ENCODE results near the gene SMIM7.

The SMIM7 gene

GRCh38 chr19:16614941-16615340, 45.0 kb downstream of the SMIM7 start:
- Histone ChIP-seq H3K36me3 (ENCODE audit: control insufficient read depth, insufficient read depth, low read length) (no peaks in the 10 kb centered on the region), H3K27me3 (ENCODE audit: control insufficient read depth, insufficient read depth, low read length) (no peaks in the 10 kb centered on the region), H3K9ac (ENCODE audit: low read length) (no peak overlapping the region), H3K27ac (ENCODE audit: low read depth, low read length) (no peak overlapping the region), H3K4me1 (ENCODE audit: control insufficient read depth, insufficient read depth, low read length) (peaks cover 13% of the 10 kb centered on the region), H3K4me3 (ENCODE audit: low read length) (no peak overlapping the region)

GRCh38 chr19:16613841-16614240, 46.1 kb downstream of the SMIM7 start:
- Histone ChIP-seq H3K4me3 (ENCODE audit: low read length) (no peak overlapping the region), H3K36me3 (ENCODE audit: control insufficient read depth, insufficient read depth, low read length) (no peaks in the 10 kb centered on the region), H3K4me1 (ENCODE audit: control insufficient read depth, insufficient read depth, low read length) (peaks cover 8% of the 10 kb centered on the region), H3K27me3 (ENCODE audit: control insufficient read depth, insufficient read depth, low read length) (no peaks in the 10 kb centered on the region), H3K9ac (ENCODE audit: low read length) (no peak overlapping the region), H3K27ac (ENCODE audit: low read depth, low read length) (no peak overlapping the region)

- Histone ChIP-seq H3K27me3 (ENCODE audit: control insufficient read depth, insufficient read depth, low read length) (no peaks in the 10 kb centered on the region), H3K36me3 (ENCODE audit: control insufficient read depth, insufficient read depth, low read length) (no peaks in the 10 kb centered on the region), H3K4me1 (ENCODE audit: control insufficient read depth, insufficient read depth, low read length) (peaks cover 18% of the 10 kb centered on the region), H3K9ac (ENCODE audit: low read length) (no peak overlapping the region), H3K27ac (ENCODE audit: low read depth, low read length) (no peak overlapping the region), H3K4me3 (ENCODE audit: low read length) (no peak overlapping the region)
Observed at GRCh38 chr19:16612636-16613035, 47.3 kb downstream of the SMIM7 start.

- peaks cover 18% of the 10 kb centered on the region for H3K4me1 ChIP-seq (ENCODE audit: control insufficient read depth, insufficient read depth, low read length)
- H3K36me3 ChIP-seq (ENCODE audit: control insufficient read depth, insufficient read depth, low read length), result peaks cover 4% of the 10 kb centered on the region
- no peaks in the 10 kb centered on the region for H3K27me3 ChIP-seq (ENCODE audit: control insufficient read depth, insufficient read depth, low read length)
- H3K27ac ChIP-seq (ENCODE audit: low read depth, low read length), result no peak overlapping the region
- H3K9ac ChIP-seq (ENCODE audit: low read length), result no peak overlapping the region
- no peak overlapping the region for H3K4me3 ChIP-seq (ENCODE audit: low read length)
Observed at GRCh38 chr19:16611121-16611520, 48.8 kb downstream of the SMIM7 start.

GRCh38 chr19:16609511-16610200, 50.3 kb downstream of the SMIM7 start:
- no peak overlapping the region for H3K4me3 ChIP-seq (ENCODE audit: low read length)
- peaks cover 4% of the 10 kb centered on the region for H3K36me3 ChIP-seq (ENCODE audit: control insufficient read depth, insufficient read depth, low read length)
- H3K27me3 ChIP-seq (ENCODE audit: control insufficient read depth, insufficient read depth, low read length), result no peaks in the 10 kb centered on the region
- H3K4me1 ChIP-seq (ENCODE audit: control insufficient read depth, insufficient read depth, low read length), result peaks cover 26% of the 10 kb centered on the region
- no peak overlapping the region for H3K9ac ChIP-seq (ENCODE audit: low read length)
- H3K27ac ChIP-seq (ENCODE audit: low read depth, low read length), result peak overlapping the region; percentile 4

- no peaks in the 10 kb centered on the region for H3K27me3 ChIP-seq (ENCODE audit: control insufficient read depth, insufficient read depth, low read length)
- H3K27ac ChIP-seq (ENCODE audit: low read depth, low read length), result peak overlapping the region; percentile 93
- H3K4me3 ChIP-seq (ENCODE audit: low read length), result no peak overlapping the region
- peaks cover 26% of the 10 kb centered on the region for H3K4me1 ChIP-seq (ENCODE audit: control insufficient read depth, insufficient read depth, low read length)
- no peak overlapping the region for H3K9ac ChIP-seq (ENCODE audit: low read length)
- peaks cover 4% of the 10 kb centered on the region for H3K36me3 ChIP-seq (ENCODE audit: control insufficient read depth, insufficient read depth, low read length)
Observed at GRCh38 chr19:16608290-16608739, 51.6 kb downstream of the SMIM7 start.

GRCh38 chr19:16607819-16608218, 52.1 kb downstream of the SMIM7 start:
- no peak overlapping the region for H3K4me3 ChIP-seq (ENCODE audit: low read length)
- H3K27ac ChIP-seq (ENCODE audit: low read depth, low read length), result peak overlapping the region; percentile 93
- H3K9ac ChIP-seq (ENCODE audit: low read length), result no peak overlapping the region
- no peaks in the 10 kb centered on the region for H3K27me3 ChIP-seq (ENCODE audit: control insufficient read depth, insufficient read depth, low read length)
- H3K4me1 ChIP-seq (ENCODE audit: control insufficient read depth, insufficient read depth, low read length), result peaks cover 26% of the 10 kb centered on the region
- peaks cover 4% of the 10 kb centered on the region for H3K36me3 ChIP-seq (ENCODE audit: control insufficient read depth, insufficient read depth, low read length)

- H3K9ac ChIP-seq (ENCODE audit: low read length), result no peak overlapping the region
- peaks cover 4% of the 10 kb centered on the region for H3K36me3 ChIP-seq (ENCODE audit: control insufficient read depth, insufficient read depth, low read length)
- no peaks in the 10 kb centered on the region for H3K27me3 ChIP-seq (ENCODE audit: control insufficient read depth, insufficient read depth, low read length)
- H3K4me1 ChIP-seq (ENCODE audit: control insufficient read depth, insufficient read depth, low read length), result peaks cover 24% of the 10 kb centered on the region
- peak overlapping the region; percentile 7 for H3K27ac ChIP-seq (ENCODE audit: low read depth, low read length)
- no peak overlapping the region for H3K4me3 ChIP-seq (ENCODE audit: low read length)
Observed at GRCh38 chr19:16605553-16605994, 54.4 kb downstream of the SMIM7 start.

- Histone ChIP-seq H3K36me3 (ENCODE audit: control insufficient read depth, insufficient read depth, low read length) (peaks cover 4% of the 10 kb centered on the region), H3K4me1 (ENCODE audit: control insufficient read depth, insufficient read depth, low read length) (peaks cover 24% of the 10 kb centered on the region), H3K9ac (ENCODE audit: low read length) (no peak overlapping the region), H3K27ac (ENCODE audit: low read depth, low read length) (peak overlapping the region; percentile 7), H3K27me3 (ENCODE audit: control insufficient read depth, insufficient read depth, low read length) (no peaks in the 10 kb centered on the region), H3K4me3 (ENCODE audit: low read length) (no peak overlapping the region)
Observed at GRCh38 chr19:16605115-16605514, 54.8 kb downstream of the SMIM7 start.

GRCh38 chr19:16604615-16605014, 55.3 kb downstream of the SMIM7 start:
- no peak overlapping the region for H3K4me3 ChIP-seq (ENCODE audit: low read length)
- no peak overlapping the region for H3K9ac ChIP-seq (ENCODE audit: low read length)
- H3K4me1 ChIP-seq (ENCODE audit: control insufficient read depth, insufficient read depth, low read length), result peaks cover 24% of the 10 kb centered on the region
- no peak overlapping the region for H3K27ac ChIP-seq (ENCODE audit: low read depth, low read length)
- H3K27me3 ChIP-seq (ENCODE audit: control insufficient read depth, insufficient read depth, low read length), result no peaks in the 10 kb centered on the region
- peaks cover 4% of the 10 kb centered on the region for H3K36me3 ChIP-seq (ENCODE audit: control insufficient read depth, insufficient read depth, low read length)

GRCh38 chr19:16603090-16603489, 56.9 kb downstream of the SMIM7 start:
- Histone ChIP-seq H3K4me1 (ENCODE audit: control insufficient read depth, insufficient read depth, low read length) (peaks cover 15% of the 10 kb centered on the region), H3K27me3 (ENCODE audit: control insufficient read depth, insufficient read depth, low read length) (no peaks in the 10 kb centered on the region), H3K36me3 (ENCODE audit: control insufficient read depth, insufficient read depth, low read length) (peaks cover 4% of the 10 kb centered on the region), H3K27ac (ENCODE audit: low read depth, low read length) (no peak overlapping the region), H3K4me3 (ENCODE audit: low read length) (no peak overlapping the region), H3K9ac (ENCODE audit: low read length) (no peak overlapping the region)

- H3K4me1 ChIP-seq (ENCODE audit: control insufficient read depth, insufficient read depth, low read length), result peaks cover 11% of the 10 kb centered on the region
- no peak overlapping the region for H3K27ac ChIP-seq (ENCODE audit: low read depth, low read length)
- no peaks in the 10 kb centered on the region for H3K27me3 ChIP-seq (ENCODE audit: control insufficient read depth, insufficient read depth, low read length)
- H3K36me3 ChIP-seq (ENCODE audit: control insufficient read depth, insufficient read depth, low read length), result peaks cover under 1% of the 10 kb centered on the region
- H3K9ac ChIP-seq (ENCODE audit: low read length), result no peak overlapping the region
- H3K4me3 ChIP-seq (ENCODE audit: low read length), result no peak overlapping the region
Observed at GRCh38 chr19:16601378-16602052, 58.4 kb downstream of the SMIM7 start.

GRCh38 chr19:16600824-16601223, 59.1 kb downstream of the SMIM7 start:
- Histone ChIP-seq H3K9ac (ENCODE audit: low read length) (no peak overlapping the region), H3K27me3 (ENCODE audit: control insufficient read depth, insufficient read depth, low read length) (no peaks in the 10 kb centered on the region), H3K27ac (ENCODE audit: low read depth, low read length) (no peak overlapping the region), H3K4me1 (ENCODE audit: control insufficient read depth, insufficient read depth, low read length) (peaks cover 9% of the 10 kb centered on the region), H3K4me3 (ENCODE audit: low read length) (no peak overlapping the region), H3K36me3 (ENCODE audit: control insufficient read depth, insufficient read depth, low read length) (no peaks in the 10 kb centered on the region)

Data from rectal smooth muscle tissue (tissue), 1 donor.